Activated T-cell treated with anti-CD3 and anti-CD28 coated beads, Interleukin-2, amount 50 U/mL, for 72 hours (primary cell): ENCODE data around the gene SETD7. TPM values are rescaled to one million over a fixed set of nuclear protein-coding genes. Genes with fewer than 3 reads are reported as not detected.
A peak's percentile ranks its signal among the peaks of the same experiment; 100 is the strongest.

ENCODE experiments used
- ATAC-seq, 2 donors: fragments of 150-1000 bp; cut with Tn5 transposase; replicated peaks in 1 of 2; 2 replicates each; pipeline ENCODE4 v1.10.0; 2021; ENCODE audit warnings: moderate library complexity in 2 of 2, mild to moderate bottlenecking in 1 of 2
- DNase-seq, 2 donors: peaks; one replicate each; pipeline ENCODE4 v3.0.0; 2021 to 2022; ENCODE audit warnings: mixed read lengths in 1 of 2
- H3K27ac Mint-ChIP-seq: one replicate; pipeline ENCODE4 v1.8.0; 2022; ENCODE audit warnings: mild to moderate bottlenecking, moderate library complexity, mixed read lengths
- H3K27me3 Mint-ChIP-seq: one replicate; pipeline ENCODE4 v1.8.0; 2022; ENCODE audit warnings: low read depth, mixed read lengths
- H3K36me3 Mint-ChIP-seq, 2 donors: one replicate each; pipeline ENCODE4 v1.8.0; 2022; ENCODE audit warnings: mixed read lengths in 2 of 2, mild to moderate bottlenecking in 1 of 2; ENCODE audit not compliant: insufficient read depth in 2 of 2
- H3K4me1 Mint-ChIP-seq: one replicate; pipeline ENCODE4 v1.8.0; 2022; ENCODE audit warnings: low read depth, mixed read lengths
- H3K4me3 Mint-ChIP-seq, 2 donors: one replicate each; pipeline ENCODE4 v1.8.0; 2022; ENCODE audit warnings: mild to moderate bottlenecking in 2 of 2, mixed read lengths in 2 of 2, moderate library complexity in 2 of 2
- H3K9me3 Mint-ChIP-seq, 2 donors: one replicate each; pipeline ENCODE4 v1.8.0; 2022; ENCODE audit warnings: mixed read lengths in 2 of 2
- total RNA-seq, 2 donors: library from RNA; stranded (reverse); gene quantifications; one replicate each; pipeline ENCODE4 v1.2.3, GENCODE V29; 2022

SETD7 gene
- 10 to 100 TPM; 19.8 to 20.8 TPM for total RNA-seq

DNA sequence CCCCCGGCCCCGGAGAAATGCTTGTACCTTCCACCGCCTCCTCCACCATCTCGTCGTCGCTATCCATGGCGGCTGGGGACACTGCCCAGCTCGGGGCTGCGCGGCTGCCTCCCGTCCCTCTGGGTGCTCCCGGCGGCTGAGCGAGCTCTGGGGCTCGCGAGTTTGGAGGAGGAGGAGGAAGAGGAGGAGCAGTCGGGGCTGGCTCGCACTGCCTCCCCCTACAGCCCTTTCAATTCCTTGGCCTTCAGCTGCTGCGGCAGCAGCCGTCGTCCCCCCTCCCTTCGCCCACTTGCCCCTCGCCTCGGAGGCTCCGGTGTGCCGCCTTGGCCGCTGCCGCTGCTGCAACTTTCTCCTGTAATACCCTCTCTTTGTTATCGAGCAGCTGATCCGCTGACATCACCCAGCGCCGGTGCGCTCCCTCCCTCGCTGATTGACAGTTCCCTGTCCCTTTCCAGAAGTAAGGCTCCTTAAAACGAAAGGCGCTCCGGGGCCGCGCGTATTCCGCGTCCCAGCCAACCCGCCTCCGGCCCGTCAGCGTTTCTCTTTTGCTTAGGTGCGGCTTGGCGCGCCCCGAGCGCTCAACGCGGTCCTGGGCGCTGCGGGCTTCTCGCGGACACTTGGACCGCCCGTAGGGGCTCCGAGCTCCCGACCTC lies at the start of gene SETD7:
Gene SETD7 (minus strand): TSS at position 149 of the 653 bp plus-strand sequence. CDS start 82 bp downstream, at position 67.
- ATAC-seq, result peak; percentile 44 to 45
- Mint-ChIP-seq H3K4me1 (peaks cover 66% of the 10 kb centered on the region), H3K9me3 (no peaks in the 10 kb centered on the region)

DNA sequence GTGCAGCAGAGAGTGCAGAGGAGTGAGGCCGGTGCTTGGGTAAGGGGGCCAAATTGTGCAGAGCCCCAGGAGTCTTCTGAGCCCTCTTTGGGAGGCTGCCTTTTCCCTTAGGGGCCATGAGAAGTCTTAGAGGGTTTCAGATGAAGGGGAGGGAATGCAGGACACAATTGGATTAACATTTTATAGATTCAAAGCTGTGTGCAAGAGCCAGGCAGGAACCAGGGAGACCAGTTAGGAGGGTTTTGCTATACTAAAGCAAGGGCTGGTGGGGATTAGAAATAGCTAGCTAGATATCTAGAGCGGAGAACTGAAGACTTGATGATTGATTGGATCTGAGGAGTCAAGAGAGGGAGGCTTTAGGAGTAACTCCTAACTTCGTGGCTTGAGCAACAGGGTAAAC lies 49.5 kb upstream of the SETD7 start:
- ATAC-seq, result no peak
- peaks cover 22% of the 10 kb centered on the region for H3K27me3 Mint-ChIP-seq
- no peak overlapping the region for H3K27ac Mint-ChIP-seq
- peaks cover 0 to 4% of the 10 kb centered on the region in 2 donors for H3K36me3 Mint-ChIP-seq
- DNase-seq, result no peak
- H3K4me3 Mint-ChIP-seq, result peak overlapping the region in 1 of 2 donors; percentile 70
- H3K9me3 Mint-ChIP-seq, result peaks cover 0 to 5% of the 10 kb centered on the region in 2 donors
- H3K4me1 Mint-ChIP-seq, result peaks cover 15% of the 10 kb centered on the region

More for the DNA sequence above, at the start of gene SETD7:
- Mint-ChIP-seq H3K36me3 (peaks cover 9 to 10% of the 10 kb centered on the region in 2 donors), H3K27me3 (peaks cover 7% of the 10 kb centered on the region), H3K27ac (peak within 1 kb of the TSS; percentile 92), H3K4me3 (peak within 1 kb of the TSS; percentile 98 to 99)
- peak; percentile 60 to 61 for DNase-seq

DNA sequence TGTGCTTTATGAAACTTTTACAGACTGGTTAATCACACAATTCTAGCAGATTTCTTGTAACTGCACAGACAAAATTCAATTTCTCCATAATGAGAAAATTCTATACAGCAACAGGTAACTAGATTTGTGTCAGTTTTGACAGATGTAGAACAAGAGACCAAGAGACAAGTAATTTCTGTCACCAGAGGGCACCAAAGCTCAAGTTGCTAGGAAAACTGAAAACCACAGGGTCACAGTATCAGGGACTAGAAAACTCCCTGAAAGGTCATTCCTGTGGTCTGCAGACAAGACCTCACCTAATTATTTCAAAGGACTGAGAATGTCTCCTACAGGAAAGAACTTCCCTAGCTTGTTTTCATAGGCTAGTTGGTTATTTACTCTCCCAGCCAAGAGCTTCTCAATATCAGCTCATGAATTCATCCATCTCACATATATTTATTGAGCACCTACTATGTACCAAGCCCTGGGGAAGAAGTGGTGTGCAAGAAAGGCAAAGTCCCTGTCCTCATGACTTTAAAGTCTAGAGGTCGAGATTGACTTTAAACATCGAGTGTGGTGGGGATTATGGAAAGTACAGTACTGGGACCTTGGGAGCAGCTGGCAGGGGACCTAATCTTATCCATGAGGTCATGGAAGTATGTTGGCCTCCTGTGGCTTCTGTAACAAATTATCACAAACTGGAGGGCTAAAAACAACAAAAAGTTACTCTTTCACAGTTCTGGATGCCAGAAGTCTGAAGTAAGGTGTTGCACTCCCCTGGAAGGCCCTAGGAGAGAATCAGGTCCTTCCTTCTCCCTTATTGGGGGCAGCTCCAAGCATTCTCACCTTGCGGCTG lies 47.8 kb upstream of the SETD7 start:
- ATAC-seq (peak; percentile 50 to 58), DNase-seq (peak; percentile 23 to 38)
- H3K36me3 Mint-ChIP-seq, result peaks cover 0 to 4% of the 10 kb centered on the region in 2 donors
- H3K27me3 Mint-ChIP-seq, result peaks cover 18% of the 10 kb centered on the region
- no peak overlapping the region for H3K27ac Mint-ChIP-seq
- H3K9me3 Mint-ChIP-seq, result peaks cover 0 to 5% of the 10 kb centered on the region in 2 donors
- peaks cover 15% of the 10 kb centered on the region for H3K4me1 Mint-ChIP-seq
- no peak overlapping the region for H3K4me3 Mint-ChIP-seq

DNA sequence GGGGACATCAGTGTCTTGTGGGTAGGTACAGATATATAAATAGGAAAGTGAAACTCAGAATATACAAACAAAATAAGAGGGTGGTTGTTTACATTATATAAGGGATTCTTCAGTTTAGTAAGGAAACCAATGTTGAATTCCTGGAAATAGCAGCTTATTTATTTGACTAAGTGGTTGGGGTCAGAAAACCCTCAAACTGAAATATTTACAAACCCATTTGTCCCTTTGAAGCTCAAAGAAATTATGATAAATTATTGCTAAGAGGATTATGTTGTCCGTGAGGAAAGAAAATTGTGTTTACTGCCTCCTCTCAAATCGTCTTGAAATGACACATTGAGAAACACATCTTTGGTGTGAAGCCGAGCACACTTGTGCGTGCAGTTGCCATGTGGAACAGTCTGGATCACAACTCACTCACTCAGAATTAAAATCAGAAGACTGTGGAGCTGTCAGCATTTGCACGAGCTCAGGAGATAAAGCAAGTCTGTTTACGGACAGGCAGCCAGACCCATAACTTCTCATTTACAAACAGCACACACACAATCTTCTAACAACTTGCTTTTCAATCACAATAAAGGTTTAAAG lies 46.8 kb upstream of the SETD7 start:
- Mint-ChIP-seq H3K9me3 (peaks cover 0 to 5% of the 10 kb centered on the region in 2 donors), H3K4me3 (no peak overlapping the region), H3K27me3 (peaks cover 14% of the 10 kb centered on the region), H3K36me3 (peaks cover 0 to 4% of the 10 kb centered on the region in 2 donors), H3K27ac (no peak overlapping the region), H3K4me1 (peaks cover 15% of the 10 kb centered on the region)
- DNase-seq (no peak), ATAC-seq (no peak)

DNA sequence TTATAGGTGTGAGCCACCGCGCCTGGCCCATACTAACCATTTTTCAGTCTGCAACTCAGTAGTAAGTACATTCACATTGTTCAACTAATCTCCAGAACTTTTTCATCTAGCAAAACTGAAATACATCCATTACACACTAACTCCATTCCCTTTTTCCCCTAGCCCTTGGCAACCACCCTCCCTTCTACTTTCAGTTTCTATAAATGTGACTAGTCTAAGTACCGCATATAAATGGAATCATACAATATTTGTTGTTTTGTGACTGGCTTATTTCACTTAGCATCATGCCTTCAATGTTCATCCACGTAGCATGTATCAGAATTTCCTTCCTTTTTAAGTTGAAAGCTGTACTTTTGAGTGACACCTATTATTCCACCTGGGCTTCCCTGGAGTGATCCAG lies 44.6 kb upstream of the SETD7 start:
- Mint-ChIP-seq H3K4me1 (no peaks in the 10 kb centered on the region), H3K9me3 (peaks cover 0 to under 1% of the 10 kb centered on the region in 2 donors), H3K4me3 (no peak overlapping the region), H3K36me3 (no peaks in the 10 kb centered on the region), H3K27me3 (peaks cover 5% of the 10 kb centered on the region), H3K27ac (no peak overlapping the region)
- no peak for DNase-seq
- ATAC-seq, result no peak

DNA sequence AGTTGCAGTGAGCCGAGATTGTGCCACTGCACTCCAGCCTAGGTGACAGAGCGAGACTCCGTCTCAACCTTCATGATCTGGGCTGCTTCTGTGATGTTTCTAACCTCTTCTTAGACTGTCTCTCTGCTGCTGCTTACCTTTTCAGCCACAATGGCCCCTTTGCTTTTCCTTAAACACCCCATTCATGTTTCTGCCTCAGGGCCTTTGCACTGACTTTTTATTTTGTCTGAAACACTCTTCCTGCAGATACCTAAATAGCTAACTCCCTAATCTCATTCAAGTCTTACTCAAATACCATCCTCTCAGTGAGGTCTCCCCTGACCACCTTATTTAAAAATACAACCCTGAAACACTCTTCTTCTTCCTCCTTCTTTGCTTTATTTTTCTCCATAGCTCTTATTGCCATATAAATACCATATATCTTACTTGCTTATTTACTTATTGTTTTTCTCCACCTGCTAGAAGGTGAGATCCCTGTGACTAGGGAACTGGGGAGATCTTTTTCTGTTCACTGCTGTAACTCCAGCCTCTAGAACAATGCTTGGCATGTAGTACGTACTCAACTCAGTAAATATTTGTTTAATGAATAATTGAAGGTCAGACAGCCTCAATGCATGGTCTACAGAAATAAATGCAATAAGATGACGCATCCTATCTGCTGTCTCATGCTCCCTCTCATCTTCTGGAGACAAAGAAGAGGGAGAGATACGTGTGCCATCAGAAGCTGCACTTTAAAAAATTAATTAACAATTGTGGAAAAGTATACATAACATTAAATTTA lies 43.8 kb upstream of the SETD7 start:
- H3K27ac Mint-ChIP-seq, result no peak overlapping the region
- no peaks in the 10 kb centered on the region for H3K9me3 Mint-ChIP-seq
- no peaks in the 10 kb centered on the region for H3K36me3 Mint-ChIP-seq
- H3K27me3 Mint-ChIP-seq, result peaks cover 10% of the 10 kb centered on the region
- H3K4me1 Mint-ChIP-seq, result no peaks in the 10 kb centered on the region
- no peak for DNase-seq
- no peak overlapping the region for H3K4me3 Mint-ChIP-seq
- no peak for ATAC-seq

DNA sequence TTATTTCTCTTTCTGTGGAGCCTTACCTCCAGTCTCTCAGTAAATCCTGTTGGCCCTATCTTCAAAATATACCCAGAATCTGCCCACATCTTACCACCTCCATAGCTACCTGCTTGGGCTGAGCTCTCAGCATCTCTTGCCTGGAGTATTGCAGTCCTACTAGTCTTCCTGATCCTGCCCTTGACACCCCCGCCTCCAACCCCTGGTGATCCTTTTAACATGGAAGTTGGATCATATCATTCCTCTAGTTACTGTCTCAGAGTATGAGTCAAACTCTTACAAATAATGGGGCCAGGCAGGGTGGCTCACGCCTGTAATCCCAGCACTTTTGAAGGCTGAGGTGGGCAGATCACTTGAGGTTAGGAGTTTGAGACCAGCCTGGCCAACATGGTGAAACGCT lies 43.1 kb upstream of the SETD7 start:
- Mint-ChIP-seq H3K36me3 (no peaks in the 10 kb centered on the region), H3K27ac (no peak overlapping the region), H3K4me3 (no peak overlapping the region), H3K9me3 (no peaks in the 10 kb centered on the region), H3K27me3 (peaks cover 10% of the 10 kb centered on the region), H3K4me1 (no peaks in the 10 kb centered on the region)
- no peak for DNase-seq
- no peak for ATAC-seq

DNA sequence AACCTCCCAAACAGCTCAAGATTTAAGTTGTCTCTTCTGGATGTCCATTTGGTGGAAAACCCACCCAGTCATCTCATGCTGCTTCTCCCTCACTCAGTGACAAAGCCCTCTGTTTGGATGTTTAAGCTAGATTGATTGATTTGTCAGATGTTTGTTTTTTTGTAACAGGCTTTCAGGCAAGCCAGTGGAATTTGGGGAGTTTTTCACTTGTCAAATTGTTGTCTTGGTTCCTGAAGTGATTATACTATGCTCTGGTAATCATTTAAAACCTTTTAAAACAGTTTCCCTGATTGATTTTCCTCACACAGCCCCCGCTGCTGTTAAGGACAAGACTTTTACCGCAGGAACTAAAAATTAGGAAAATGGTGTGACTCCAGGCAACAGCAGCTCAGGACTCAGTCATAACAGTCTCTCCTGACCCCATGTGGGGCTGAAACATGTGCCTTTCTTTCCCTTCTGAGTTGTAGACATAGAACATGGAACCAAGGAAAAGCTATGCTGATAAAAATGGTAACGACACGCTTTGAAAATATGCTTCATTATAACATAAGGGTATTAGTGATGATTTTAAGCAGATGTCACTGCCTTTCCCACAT lies 40.8 kb upstream of the SETD7 start:
- DNase-seq (no peak), ATAC-seq (no peak)
- Mint-ChIP-seq H3K4me3 (no peak overlapping the region), H3K27me3 (peaks cover 16% of the 10 kb centered on the region), H3K4me1 (no peaks in the 10 kb centered on the region), H3K27ac (no peak overlapping the region), H3K36me3 (no peaks in the 10 kb centered on the region), H3K9me3 (no peaks in the 10 kb centered on the region)

DNA sequence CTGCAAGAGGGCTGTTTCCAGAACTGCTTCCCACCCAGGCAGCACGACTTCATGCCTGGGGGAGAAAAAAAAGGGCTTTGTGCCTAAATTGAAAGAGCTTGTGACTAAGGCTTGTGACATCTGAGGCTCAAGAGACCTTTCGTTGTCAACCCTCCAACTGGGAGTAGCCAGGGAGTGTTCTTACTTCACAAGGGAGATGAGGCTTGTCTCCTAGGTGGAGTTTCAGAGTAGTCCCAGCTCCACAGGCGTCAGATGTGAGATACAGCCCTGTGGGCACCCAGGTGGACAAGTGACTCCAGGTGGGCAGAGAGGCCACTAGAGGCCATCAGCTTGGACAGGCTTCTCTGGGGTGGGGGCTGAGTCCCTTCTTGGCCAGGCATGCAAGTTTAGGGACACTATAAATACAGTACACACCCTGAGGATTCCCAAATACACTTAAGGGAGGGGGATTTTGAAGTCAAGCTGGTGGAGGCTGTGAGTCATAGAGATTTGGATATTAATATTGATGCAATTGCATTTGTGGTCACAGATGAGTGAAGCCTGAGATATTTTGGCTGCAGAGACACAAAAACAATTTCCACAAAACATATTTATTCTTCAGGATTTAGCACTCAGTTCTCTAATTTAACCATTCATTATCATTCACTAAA lies 40.1 kb upstream of the SETD7 start:
- no peak for DNase-seq
- H3K4me1 Mint-ChIP-seq, result no peaks in the 10 kb centered on the region
- ATAC-seq, result no peak
- no peak overlapping the region for H3K4me3 Mint-ChIP-seq
- no peak overlapping the region for H3K27ac Mint-ChIP-seq
- no peaks in the 10 kb centered on the region for H3K36me3 Mint-ChIP-seq
- H3K27me3 Mint-ChIP-seq, result peaks cover 16% of the 10 kb centered on the region
- no peaks in the 10 kb centered on the region for H3K9me3 Mint-ChIP-seq

DNA sequence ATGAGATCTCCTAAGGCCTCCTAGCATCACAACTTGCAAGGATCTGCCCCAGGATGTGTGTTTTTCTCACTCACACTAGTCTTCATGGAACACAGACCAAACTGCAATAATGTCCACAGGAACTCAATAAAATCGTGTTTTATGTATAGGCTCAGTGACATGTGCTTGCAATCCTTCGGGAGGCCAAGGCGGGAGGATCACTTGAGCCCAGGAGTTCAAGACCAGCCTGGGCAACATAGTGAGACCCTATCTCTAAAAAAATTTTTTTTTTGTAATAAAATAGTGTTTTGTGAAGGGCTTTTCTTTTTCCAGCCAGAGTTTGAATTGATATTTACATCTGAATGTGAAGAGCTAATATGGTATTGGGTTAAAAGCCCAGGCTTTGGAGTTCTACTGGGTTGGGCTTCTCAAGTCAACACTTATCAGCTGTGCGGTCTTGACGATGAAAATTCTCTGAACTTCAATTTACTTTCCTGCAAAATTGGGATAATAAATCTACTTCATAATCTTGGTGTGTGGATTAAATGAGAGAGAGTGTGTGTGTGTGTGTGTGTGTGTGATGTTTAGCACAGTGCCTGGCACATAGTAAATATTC lies 38.7 kb upstream of the SETD7 start:
- ATAC-seq (no peak), DNase-seq (no peak)
- no peaks in the 10 kb centered on the region for H3K9me3 Mint-ChIP-seq
- no peak overlapping the region for H3K4me3 Mint-ChIP-seq
- no peaks in the 10 kb centered on the region for H3K4me1 Mint-ChIP-seq
- no peak overlapping the region for H3K27ac Mint-ChIP-seq
- no peaks in the 10 kb centered on the region for H3K36me3 Mint-ChIP-seq
- peaks cover 16% of the 10 kb centered on the region for H3K27me3 Mint-ChIP-seq

DNA sequence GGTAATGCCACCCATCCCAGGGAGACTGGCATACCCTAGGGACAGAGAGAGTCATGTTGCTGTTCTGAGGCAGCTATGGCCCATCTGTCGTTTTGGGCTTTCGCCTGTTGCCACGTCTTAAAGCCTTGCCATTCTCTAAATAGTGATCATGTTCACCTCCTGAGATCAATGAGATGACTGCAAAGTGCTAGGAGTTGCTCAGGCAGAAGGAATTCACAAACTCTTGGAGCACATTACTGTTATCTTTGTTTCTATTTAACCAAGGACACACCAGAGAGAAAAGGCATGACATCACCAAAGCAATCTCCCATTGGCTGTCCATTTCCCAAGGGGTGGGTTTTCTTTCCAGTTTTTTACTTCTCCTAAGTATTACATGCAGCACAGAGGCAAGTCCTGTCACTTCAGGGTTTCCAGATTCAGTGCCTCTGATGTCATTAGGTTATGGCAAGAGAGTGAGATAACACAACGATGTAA lies 37.1 kb upstream of the SETD7 start:
- no peaks in the 10 kb centered on the region for H3K4me1 Mint-ChIP-seq
- DNase-seq, result no peak
- H3K36me3 Mint-ChIP-seq, result peaks cover 0 to 1% of the 10 kb centered on the region in 2 donors
- peaks cover 0 to 1% of the 10 kb centered on the region in 2 donors for H3K9me3 Mint-ChIP-seq
- H3K4me3 Mint-ChIP-seq, result no peak overlapping the region
- no peak overlapping the region for H3K27ac Mint-ChIP-seq
- H3K27me3 Mint-ChIP-seq, result peaks cover 16% of the 10 kb centered on the region
- no peak for ATAC-seq
